NCI-H2196 treated with DMSO at 0.1 percent for 48 hours (cell line): Measurements from ENCODE around the gene LGALS1.
A peak's percentile ranks its signal among the peaks of the same experiment; 100 is the strongest.
"Not testable (repeated sequence)": the region's sequence is repeated elsewhere in the genome, so short reads cannot be mapped to it uniquely, and the experiment has no call there.

Experiments
- DNase-seq: peaks from one replicate; lab custom pipeline; 2025; ENCODE audit not compliant: unreplicated experiment; lab: John Stamatoyannopoulos, UW

The LGALS1 gene

GRCh38 chr22:37684803-37685615 lies 9.6 kb downstream of the LGALS1 start:
- DNase-seq, result no peak

- peak; percentile 54 for DNase-seq
Measured at GRCh38 chr22:37686002-37686982, 10.9 kb downstream of the LGALS1 start, which contains the start of gene NOL12. TSS of gene NOL12 (plus strand) at chr22:37686343. CDS start at chr22:37686393, 50 bp downstream.

GRCh38 chr22:37690407-37690806 lies 15.0 kb downstream of the LGALS1 start:
- no peak for DNase-seq

GRCh38 chr22:37690901-37691504 lies 15.6 kb downstream of the LGALS1 start:
- DNase-seq, result no peak

GRCh38 chr22:37692627-37693285 lies 17.3 kb downstream of the LGALS1 start:
- no peak for DNase-seq

- DNase-seq, result not testable (repeated sequence)
Measured at GRCh38 chr22:37694131-37694530, 18.7 kb downstream of the LGALS1 start.

GRCh38 chr22:37696260-37696656 lies 20.8 kb downstream of the LGALS1 start:
- DNase-seq, result not testable (repeated sequence)

- DNase-seq, result peak; percentile 87
Measured at GRCh38 chr22:37696657-37697537, 21.5 kb downstream of the LGALS1 start, which contains the start of gene TRIOBP. TSS of gene TRIOBP (plus strand) at chr22:37697048. CDS start at chr22:37701366, 4,318 bp downstream.

GRCh38 chr22:37697538-37697835 lies 22.1 kb downstream of the LGALS1 start:
- no peak for DNase-seq

- DNase-seq, result no peak
Measured at GRCh38 chr22:37701141-37701786, 25.8 kb downstream of the LGALS1 start.

- DNase-seq, result no peak
Measured at GRCh38 chr22:37703906-37704305, 28.5 kb downstream of the LGALS1 start.

- no peak for DNase-seq
Measured at GRCh38 chr22:37704645-37705044, 29.2 kb downstream of the LGALS1 start.

GRCh38 chr22:37705205-37705604 lies 29.8 kb downstream of the LGALS1 start:
- DNase-seq, result no peak

GRCh38 chr22:37708580-37709444 lies 33.4 kb downstream of the LGALS1 start:
- no peak for DNase-seq

GRCh38 chr22:37709445-37709765 lies 34.0 kb downstream of the LGALS1 start:
- DNase-seq, result no peak

- no peak for DNase-seq
Measured at GRCh38 chr22:37710675-37711074, 35.2 kb downstream of the LGALS1 start.

- DNase-seq, result no peak
Measured at GRCh38 chr22:37711490-37711889, 36.1 kb downstream of the LGALS1 start.

- DNase-seq, result no peak
Measured at GRCh38 chr22:37713761-37714160, 38.3 kb downstream of the LGALS1 start.

- no peak for DNase-seq
Measured at GRCh38 chr22:37714634-37715033, 39.2 kb downstream of the LGALS1 start.
